ENCODE data around the gene PRX. TPM values are rescaled to one million over a fixed set of nuclear protein-coding genes. Genes with fewer than 3 reads are reported as not detected.

PRX gene
- total and polyA plus RNA-seq, 2 of the 13 experiments (the other 11 are each of a cell fraction or from before 2014, with no cell fraction given) = 0.66 TPM

GRCh38 chr19:40444825-40445312 lies 31.7 kb upstream of the PRX start (continued):
- peak; percentile 12; the same call in 1 of the 2 replicates for TF ChIP-seq PAXIP1 (CRISPR knock-in tag; conservative IDR thresholded peaks at IDR 0.05)
- peak; percentile 16; the same call in 1 of the 2 replicates for TF ChIP-seq SMYD3 (CRISPR knock-in tag; IDR thresholded peaks at IDR 0.05)
- peak; percentile 6; the same call in 1 of the 2 replicates for TF ChIP-seq YEATS2 (CRISPR knock-in tag; IDR thresholded peaks at IDR 0.05; ENCODE audit: borderline replicate concordance)
- TF ChIP-seq ZNF564 (CRISPR knock-in tag; IDR thresholded peaks at IDR 0.05) = 0 out of 2 replicates have a peak, but pooled peaks have one; percentile 3
- TF ChIP-seq ZNF558 (CRISPR knock-in tag; IDR thresholded peaks at IDR 0.05; ENCODE audit: borderline replicate concordance) = no peak
- 0 out of 2 replicates have a peak, but pooled peaks have one; percentile 47 for TF ChIP-seq HBP1 (CRISPR knock-in tag; IDR thresholded peaks at IDR 0.05; ENCODE audit: low read depth)
- TF ChIP-seq NFYC (CRISPR knock-in tag; IDR thresholded peaks at IDR 0.05) = no peak
- peak; percentile 3; the same call in 1 of the 2 replicates for TF ChIP-seq ISL2 (CRISPR knock-in tag; IDR thresholded peaks at IDR 0.05)
- TF ChIP-seq HNF1B (CRISPR knock-in tag; IDR thresholded peaks at IDR 0.05) = peak; percentile 65; the same call in 1 of the 2 replicates
- TF ChIP-seq MAFF (IDR thresholded peaks at IDR 0.05; ENCODE audit: low read depth, low read length) = no peak
- TF ChIP-seq, protein P1, sequence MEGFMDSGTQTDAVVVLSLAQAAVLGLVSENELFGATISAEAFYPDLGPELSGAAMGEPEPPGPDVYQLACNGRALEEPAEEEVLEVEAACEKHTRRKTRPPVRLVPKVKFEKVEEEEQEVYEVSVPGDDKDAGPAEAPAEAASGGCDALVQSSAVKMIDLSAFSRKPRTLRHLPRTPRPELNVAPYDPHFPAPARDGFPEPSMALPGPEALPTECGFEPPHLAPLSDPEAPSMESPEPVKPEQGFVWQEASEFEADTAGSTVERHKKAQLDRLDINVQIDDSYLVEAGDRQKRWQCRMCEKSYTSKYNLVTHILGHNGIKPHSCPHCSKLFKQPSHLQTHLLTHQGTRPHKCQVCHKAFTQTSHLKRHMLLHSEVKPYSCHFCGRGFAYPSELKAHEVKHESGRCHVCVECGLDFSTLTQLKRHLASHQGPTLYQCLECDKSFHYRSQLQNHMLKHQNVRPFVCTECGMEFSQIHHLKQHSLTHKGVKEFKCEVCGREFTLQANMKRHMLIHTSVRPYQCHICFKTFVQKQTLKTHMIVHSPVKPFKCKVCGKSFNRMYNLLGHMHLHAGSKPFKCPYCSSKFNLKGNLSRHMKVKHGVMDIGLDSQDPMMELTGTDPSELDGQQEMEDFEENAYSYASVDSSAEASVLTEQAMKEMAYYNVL (CRISPR knock-in tag; IDR thresholded peaks at IDR 0.05; ENCODE audit: borderline replicate concordance) = peak; percentile 9; the same call in 1 of the 2 replicates
- TF ChIP-seq, protein P2, sequence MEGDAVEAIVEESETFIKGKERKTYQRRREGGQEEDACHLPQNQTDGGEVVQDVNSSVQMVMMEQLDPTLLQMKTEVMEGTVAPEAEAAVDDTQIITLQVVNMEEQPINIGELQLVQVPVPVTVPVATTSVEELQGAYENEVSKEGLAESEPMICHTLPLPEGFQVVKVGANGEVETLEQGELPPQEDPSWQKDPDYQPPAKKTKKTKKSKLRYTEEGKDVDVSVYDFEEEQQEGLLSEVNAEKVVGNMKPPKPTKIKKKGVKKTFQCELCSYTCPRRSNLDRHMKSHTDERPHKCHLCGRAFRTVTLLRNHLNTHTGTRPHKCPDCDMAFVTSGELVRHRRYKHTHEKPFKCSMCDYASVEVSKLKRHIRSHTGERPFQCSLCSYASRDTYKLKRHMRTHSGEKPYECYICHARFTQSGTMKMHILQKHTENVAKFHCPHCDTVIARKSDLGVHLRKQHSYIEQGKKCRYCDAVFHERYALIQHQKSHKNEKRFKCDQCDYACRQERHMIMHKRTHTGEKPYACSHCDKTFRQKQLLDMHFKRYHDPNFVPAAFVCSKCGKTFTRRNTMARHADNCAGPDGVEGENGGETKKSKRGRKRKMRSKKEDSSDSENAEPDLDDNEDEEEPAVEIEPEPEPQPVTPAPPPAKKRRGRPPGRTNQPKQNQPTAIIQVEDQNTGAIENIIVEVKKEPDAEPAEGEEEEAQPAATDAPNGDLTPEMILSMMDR (CRISPR knock-in tag; IDR thresholded peaks at IDR 0.05) = peak; percentile 78

Data from HepG2 (cell line).